H1 (cell line): ENCODE data around the gene MRTFA. TPM values are rescaled to one million over a fixed set of nuclear protein-coding genes. Genes with fewer than 3 reads are reported as not detected.
"Not testable (repeated sequence)": the region's sequence is repeated elsewhere in the genome, so short reads cannot be mapped to it uniquely, and the experiment has no call there.

Source experiments
- CTCF ChIA-PET: fragments of 300-600 bp; sonication (Branson Sonifier 250); formaldehyde crosslinking; loops from one replicate; lab custom pipeline; 2021; ENCODE audit not compliant: partially characterized antibody; lab: Charles Lee
- POLR2A ChIA-PET: fragments of 300-600 bp; sonication (Branson Sonifier 250); formaldehyde crosslinking; loops from one replicate; lab custom pipeline; 2021; ENCODE audit warnings: inconsistent platforms; ENCODE audit not compliant: partially characterized antibody; lab: Charles Lee
- DNase-seq, 2 experiments: peaks; one replicate each; pipeline versions ENCODE4 v3.0.0 to v3.0.0-alpha.2; 2010 to 2022; ENCODE audit warnings: low spot score in 2 of 2, low read depth in 1 of 2, mixed read lengths in 1 of 2
- FAIRE-seq: peaks from 2 replicates; lab custom pipeline; 2011; peaks lifted over from hg19 to GRCh38; lab: Jason Lieb, UNC
- H2AFZ ChIP-seq: 2 replicates; pipeline ENCODE4 v1.8.1; 2012; ENCODE audit warnings: low read length, inconsistent platforms
- H2AK5ac ChIP-seq: 2 replicates; pipeline ENCODE4 v1.6.1; 2013; ENCODE audit warnings: low read depth, low read length
- H2BK120ac ChIP-seq: replicated peaks from 2 replicates; pipeline ENCODE3; 2013; ENCODE audit warnings: low read depth, low read length, inconsistent platforms
- H2BK12ac ChIP-seq: 2 replicates; pipeline ENCODE4 v1.6.1; 2013; ENCODE audit warnings: low read depth, low read length
- H2BK15ac ChIP-seq: 2 replicates; pipeline ENCODE4 v1.6.1; 2013; ENCODE audit warnings: low read length
- H2BK20ac ChIP-seq: 2 replicates; pipeline ENCODE4 v1.6.1; 2013; ENCODE audit warnings: low read length
- H2BK5ac ChIP-seq: 2 replicates; pipeline ENCODE4 v1.6.1; 2013; ENCODE audit warnings: low read depth, low read length
- H3K14ac ChIP-seq: 2 replicates; pipeline ENCODE4 v1.6.1; 2013; ENCODE audit warnings: inconsistent platforms; ENCODE audit not compliant: insufficient read length
- H3K18ac ChIP-seq: 2 replicates; pipeline ENCODE4 v1.6.1; 2013; ENCODE audit warnings: low read length; ENCODE audit errors: extremely low read depth
- H3K23ac ChIP-seq: 2 replicates; pipeline ENCODE4 v1.6.1; 2013; ENCODE audit warnings: inconsistent platforms; ENCODE audit not compliant: insufficient read length
- H3K23me2 ChIP-seq: 2 replicates; pipeline ENCODE4 v1.6.1; 2013; ENCODE audit warnings: low read depth, low read length
- H3K27ac ChIP-seq: 2 replicates; pipeline ENCODE4 v1.6.1; 2011; ENCODE audit warnings: low read depth, low read length, inconsistent platforms
- H3K27me3 ChIP-seq, 4 experiments: replicated peaks in 1 of 4; 1 replicate in 1 of 4; 2 replicates in 3 of 4; pipeline versions ENCODE4 v1.6.1 to v1.8.1; 2011 to 2013; ENCODE audit warnings: low read length in 3 of 4, mild to moderate bottlenecking in 3 of 4, inconsistent platforms in 2 of 4, mixed read lengths in 2 of 4, moderate library complexity in 1 of 4; ENCODE audit not compliant: control insufficient read depth in 3 of 4, insufficient read depth in 3 of 4; ENCODE audit errors: extremely low read depth in 1 of 4
- H3K36me3 ChIP-seq, 4 experiments: 2 replicates each; pipeline versions ENCODE4 v1.6.1 to v1.8.1; 2011 to 2013; ENCODE audit warnings: mild to moderate bottlenecking in 4 of 4, low read length in 3 of 4, moderate library complexity in 2 of 4, control low read depth in 1 of 4, inconsistent platforms in 1 of 4; ENCODE audit not compliant: insufficient read depth in 4 of 4, control insufficient read depth in 2 of 4
- H3K4ac ChIP-seq: replicated peaks from 2 replicates; pipeline ENCODE3; 2013; ENCODE audit warnings: low read length, low read depth, mixed read lengths, inconsistent platforms; ENCODE audit not compliant: insufficient read length
- H3K4me1 ChIP-seq, 4 experiments: replicated peaks in 1 of 4; 1 replicate in 1 of 4; 2 replicates in 3 of 4; pipeline versions ENCODE4 v1.6.1 to v1.8.1; 2011 to 2013; ENCODE audit warnings: low read length in 3 of 4, inconsistent platforms in 2 of 4, mixed read lengths in 1 of 4; ENCODE audit not compliant: insufficient read depth in 4 of 4, control insufficient read depth in 3 of 4
- H3K4me2 ChIP-seq, 2 experiments: 2 replicates each; pipeline versions ENCODE4 v1.6.1 to v1.8.1; 2011 to 2013; ENCODE audit warnings: low read depth in 2 of 2, low read length in 2 of 2, control low read depth in 1 of 2, inconsistent platforms in 1 of 2, mild to moderate bottlenecking in 1 of 2; ENCODE audit not compliant: insufficient read depth in 1 of 2
- H3K4me3 ChIP-seq, 4 experiments: fragments of 200-600, 300-600 bp in 1 of 4; sonication (generic), shearing (Covaris generic), sonication (Bioruptor Twin) in 1 of 4; 2 replicates each; pipeline versions ENCODE4 v1.5.1 to v1.8.1; 2011 to 2016; ENCODE audit warnings: low read length in 4 of 4, low read depth in 3 of 4, control low read depth in 2 of 4, inconsistent platforms in 2 of 4, mild to moderate bottlenecking in 2 of 4, mixed read lengths in 1 of 4, moderate library complexity in 1 of 4; ENCODE audit not compliant: insufficient read depth in 2 of 4; ENCODE audit errors: extremely low read depth in 1 of 4
- H3K56ac ChIP-seq: replicated peaks from 2 replicates; pipeline ENCODE3; 2013; ENCODE audit warnings: low read depth, mild to moderate bottlenecking, mixed read lengths, low read length, inconsistent platforms; ENCODE audit not compliant: insufficient read length
- H3K79me1 ChIP-seq: 2 replicates; pipeline ENCODE4 v1.6.1; 2013; ENCODE audit warnings: low read depth, low read length, control low read depth
- H3K79me2 ChIP-seq, 2 experiments: 2 replicates each; pipeline versions ENCODE4 v1.6.1 to v1.8.1; 2012 to 2013; ENCODE audit warnings: low read length in 2 of 2, mild to moderate bottlenecking in 2 of 2, inconsistent platforms in 1 of 2; ENCODE audit not compliant: insufficient read depth in 2 of 2, control insufficient read depth in 1 of 2
- H3K9ac ChIP-seq, 4 experiments: replicated peaks in 1 of 4; 1 replicate in 1 of 4; 2 replicates in 3 of 4; pipeline versions ENCODE4 v1.6.1 to v1.8.1; 2011 to 2013; ENCODE audit warnings: low read depth in 3 of 4, low read length in 3 of 4, control low read depth in 2 of 4, mild to moderate bottlenecking in 2 of 4, moderate library complexity in 2 of 4, inconsistent platforms in 1 of 4; ENCODE audit errors: extremely low read depth in 1 of 4
- H3K9me3 ChIP-seq, 2 experiments: 2 replicates each; pipeline versions ENCODE4 v1.6.1 to v1.8.1; 2012 to 2013; ENCODE audit warnings: mild to moderate bottlenecking in 2 of 2, moderate library complexity in 2 of 2, control low read depth in 1 of 2, inconsistent platforms in 1 of 2, low read depth in 1 of 2, low read length in 1 of 2, mixed read lengths in 1 of 2; ENCODE audit not compliant: insufficient read depth in 2 of 2
- H4K20me1 ChIP-seq, 2 experiments: replicated peaks in 1 of 2; 2 replicates each; pipeline versions ENCODE3 to v1.8.1; 2011 to 2013; ENCODE audit warnings: inconsistent platforms in 2 of 2, low read length in 2 of 2, mild to moderate bottlenecking in 1 of 2; ENCODE audit not compliant: insufficient read depth in 2 of 2, control insufficient read depth in 1 of 2
- H4K5ac ChIP-seq: 2 replicates; pipeline ENCODE4 v1.6.1; 2013; ENCODE audit warnings: low read length, low read depth, mixed read lengths, inconsistent platforms; ENCODE audit not compliant: insufficient read length
- H4K8ac ChIP-seq: 2 replicates; pipeline ENCODE4 v1.8.0; 2013; ENCODE audit warnings: mild to moderate bottlenecking, moderate library complexity, low read length, inconsistent platforms; ENCODE audit not compliant: insufficient read depth; ENCODE audit errors: extremely low read depth
- H4K91ac ChIP-seq: replicated peaks from 2 replicates; pipeline ENCODE3; 2013; ENCODE audit warnings: low read length, mixed read lengths, inconsistent platforms; ENCODE audit not compliant: insufficient read length
- BCL11A ChIP-seq, 2 experiments: IDR thresholded peaks; one replicate each; pipeline ENCODE4 v1.6.1; 2011; ENCODE audit warnings: low read depth in 2 of 2, low read length in 2 of 2, mild to moderate bottlenecking in 2 of 2
- GTF2F1 ChIP-seq: IDR thresholded peaks from 2 replicates; pipeline ENCODE4 v1.6.1; 2012; ENCODE audit warnings: low read depth, low read length, improper control_type of control experiment, borderline replicate concordance
- KDM5A ChIP-seq: fragments of 200-600 bp; IDR thresholded peaks from 2 replicates; pipeline ENCODE4 v1.7.1; 2012; ENCODE audit warnings: mild to moderate bottlenecking, low read length, inconsistent platforms, mixed read lengths
- RAD21 ChIP-seq, 2 experiments: IDR thresholded peaks in 1 of 2; conservative IDR thresholded peaks in 1 of 2; 2 replicates each; pipeline ENCODE4 v1.6.1; 2011; ENCODE audit warnings: low read depth in 2 of 2, low read length in 2 of 2, improper control_type of control experiment in 1 of 2, inconsistent platforms in 1 of 2, mild to moderate bottlenecking in 1 of 2, moderate library complexity in 1 of 2
- SAP30 ChIP-seq: fragments of 300-600 bp; sonication (generic); IDR thresholded peaks from 2 replicates; pipeline ENCODE4 v1.7.1; 2012; ENCODE audit warnings: low read length, moderate library complexity, mild to moderate bottlenecking, inconsistent platforms; ENCODE audit not compliant: insufficient read depth, insufficient replicate concordance
- WGBS, 2 experiments: shearing (Covaris generic) in 1 of 2; methylation state at CpG; one replicate each; pipeline versions ENCODE4 v1.1.6 to v1.1.7; 2013 to 2015; ENCODE audit warnings: low lambda C conversion rate in 2 of 2, mixed read lengths in 2 of 2, inconsistent platforms in 1 of 2, low coverage in 1 of 2, missing lambda C conversion rate in 1 of 2; ENCODE audit not compliant: insufficient replicate concordance in 2 of 2, insufficient coverage in 1 of 2, insufficient read length in 1 of 2; ENCODE audit errors: extremely low coverage in 1 of 2, missing lambda C conversion rate in 1 of 2; 5-methylcytosine and 5-hydroxymethylcytosine counted together
- polyA plus RNA-seq, 7 experiments: library from polyadenylated mRNA; depleted of rRNA in 3 of 7; stranded (reverse) in 5 of 7; unstranded in 2 of 7; fragments of >200 nt in 5 of 7; fragments of 200-250 nt in 2 of 7; gene quantifications; 1 replicate in 5 of 7; 2 replicates in 1 of 7; 4 replicates in 1 of 7; pipeline versions ENCODE4 v1.2.1 to v1.2.3, GENCODE V29; 2011 to 2013; ENCODE audit warnings: missing spikeins in 2 of 7, mixed read lengths in 2 of 7
- total RNA-seq: library from RNA; stranded (reverse); fragmentation: NEBNext Ultra II Directional; extraction: Animal tissue kit (Norgen Biotek cat#: 25700); gene quantifications from 2 replicates; pipeline ENCODE4 v1.2.1, GENCODE V29; 2021

The MRTFA gene
- total and polyA plus RNA-seq, 2 of the 8 experiments (the other 6 are each of a cell fraction or from before 2014, with no cell fraction given), result 5.4 to 37.9 TPM

DNA sequence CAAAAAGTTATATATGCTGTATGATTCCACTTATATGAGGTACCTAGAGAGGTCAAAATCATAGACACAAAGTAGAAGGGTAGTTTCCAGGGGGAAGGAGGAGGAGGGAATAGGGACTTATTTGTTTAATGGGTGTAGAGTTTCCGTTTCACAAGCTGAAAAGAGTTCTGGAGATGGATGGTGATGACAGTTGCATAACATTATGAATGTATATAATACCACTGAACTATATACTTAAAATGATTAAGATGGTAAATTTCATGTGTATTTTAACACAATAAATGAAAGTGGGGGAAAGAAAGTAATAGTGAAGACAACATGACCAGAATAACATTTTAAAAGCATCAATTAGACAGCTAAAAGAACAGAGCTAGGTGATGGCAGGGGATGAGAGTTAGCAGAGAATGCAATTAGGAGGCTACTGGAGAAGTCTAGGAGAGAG lies 51.2 kb downstream of the MRTFA start (continued):
- TF ChIP-seq RAD21 (IDR thresholded peaks at IDR 0.05 in 1 of 2, conservative IDR thresholded peaks at IDR 0.05 in 1 of 2; ENCODE audit: low read depth in 2 of 2, low read length in 2 of 2) (no peak), BCL11A (IDR thresholded peaks at IDR 0.05; ENCODE audit: low read depth in 2 of 2, low read length in 2 of 2) (no peak), KDM5A (no peak), SAP30 (no peak), GTF2F1 (no peak)
- TF ChIP-seq, all 59 proteins: peak for 0

DNA sequence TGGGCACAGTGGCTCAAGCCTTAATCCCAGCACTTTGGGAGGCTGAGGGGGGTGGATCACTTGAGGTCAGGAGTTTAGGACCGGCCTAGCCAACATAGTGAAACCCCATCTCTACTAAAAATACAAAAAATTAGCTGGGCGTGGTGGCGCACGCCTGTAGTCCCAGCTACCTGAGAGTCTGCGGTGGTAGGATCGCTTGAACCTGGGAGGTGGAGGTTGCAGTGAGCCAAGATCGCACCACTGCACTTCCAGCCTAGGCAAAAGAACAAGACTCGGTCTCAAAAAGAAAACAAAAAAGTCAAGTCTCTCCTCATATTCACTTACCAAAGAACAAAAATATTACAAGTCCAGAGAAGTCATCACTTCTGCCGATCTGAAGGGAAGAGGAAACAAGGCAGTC lies 51.8 kb downstream of the MRTFA start:
- H3K4me3 ChIP-seq, H3K18ac ChIP-seq, H2BK12ac ChIP-seq, H3K56ac ChIP-seq, H3K14ac ChIP-seq, H2AK5ac ChIP-seq, POLR2A ChIA-PET, H4K91ac ChIP-seq, H3K23me2 ChIP-seq, H4K5ac ChIP-seq, H2BK120ac ChIP-seq, H2AFZ ChIP-seq, H2BK15ac ChIP-seq, H3K4me1 ChIP-seq, H3K23ac ChIP-seq, H4K8ac ChIP-seq, H3K79me2 ChIP-seq, H3K27ac ChIP-seq, H3K27me3 ChIP-seq, FAIRE-seq, DNase-seq, H3K9me3 ChIP-seq, H4K20me1 ChIP-seq, H2BK5ac ChIP-seq, H3K79me1 ChIP-seq, H3K9ac ChIP-seq, H3K36me3 ChIP-seq, H3K4me2 ChIP-seq, CTCF ChIA-PET, H3K4ac ChIP-seq, H2BK20ac ChIP-seq: not testable (repeated sequence)
- WGBS, 2 experiments, result 94% methylated on average over 9 of the region's 9 CpGs; no CpG with 5 or more reads in 1 of the 2 experiments
